Measurements from ENCODE around the gene DCST2. TPM values are rescaled to one million over a fixed set of nuclear protein-coding genes. Genes with fewer than 3 reads are reported as not detected.

DCST2 gene
- total and polyA plus RNA-seq, 2 of the 8 experiments (the other 6 are each of a cell fraction or from before 2014, with no cell fraction given) = 0.43 to 2.1 TPM

DNA sequence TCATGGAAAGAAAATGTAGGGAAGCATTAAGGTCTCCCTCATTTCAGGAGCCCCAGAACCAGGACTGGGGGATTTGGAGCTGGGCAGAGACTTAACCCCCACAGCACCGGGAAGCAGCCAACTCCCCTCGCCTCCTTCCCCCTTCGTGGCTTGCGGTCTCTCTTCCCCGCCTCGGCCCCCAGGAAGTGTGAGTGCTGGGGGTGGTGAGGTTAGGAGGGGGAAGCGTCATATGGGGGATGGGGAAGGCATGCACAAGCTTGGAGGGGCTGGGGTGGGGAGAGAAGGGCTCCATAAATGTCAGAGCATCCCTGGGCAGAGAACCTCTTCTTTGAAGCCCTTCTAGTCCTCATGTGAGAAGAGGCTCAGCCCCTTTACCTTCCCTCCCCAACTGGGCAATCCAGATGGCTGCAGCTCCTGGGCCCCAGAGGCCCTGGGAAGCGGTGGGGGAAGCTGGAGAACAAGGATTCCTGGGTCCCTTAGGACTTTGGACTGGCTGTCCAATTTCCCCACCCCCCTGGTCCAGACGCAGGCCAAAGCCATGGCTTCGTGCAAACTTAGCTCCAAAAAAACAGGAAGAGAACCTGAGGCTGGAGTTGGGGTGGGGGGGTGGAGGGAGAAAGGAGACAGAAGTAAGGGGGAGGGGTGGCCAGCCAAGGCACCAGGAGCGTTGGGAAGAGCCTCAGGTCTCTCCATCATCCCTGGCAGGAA lies 23.2 kb downstream of the DCST2 start:
- Histone ChIP-seq H3K4ac (replicated peaks; ENCODE audit: insufficient read length, low read depth, low read length) (no peak overlapping the region), H3K23ac (ENCODE audit: insufficient read length) (no peak overlapping the region), H2BK12ac (ENCODE audit: low read depth, low read length) (0 out of 2 replicates have a peak overlapping the region, but pooled peaks have one; percentile 33), H2BK120ac (replicated peaks; ENCODE audit: low read depth, low read length) (no peak overlapping the region), H3K79me1 (ENCODE audit: low read depth, low read length) (peaks cover 20% of the 10 kb centered on the region), H3K4me3 (ENCODE audit: extremely low read depth in 1 of 4, insufficient read depth in 2 of 4, low read depth in 3 of 4, low read length in 4 of 4) (no peak overlapping the region), H4K91ac (replicated peaks; ENCODE audit: insufficient read length, low read length) (no peak overlapping the region), H2BK20ac (ENCODE audit: low read length) (no peak overlapping the region), H3K27me3 (replicated peaks in 1 of 4; ENCODE audit: control insufficient read depth in 3 of 4, extremely low read depth in 1 of 4, insufficient read depth in 3 of 4, low read length in 3 of 4) (no peaks in the 10 kb centered on the region), H3K4me2 (ENCODE audit: insufficient read depth in 1 of 2, low read depth in 2 of 2, low read length in 2 of 2) (no peak overlapping the region), H3K9ac (replicated peaks in 1 of 4; ENCODE audit: extremely low read depth in 1 of 4, low read depth in 3 of 4, low read length in 3 of 4) (no peak overlapping the region), H3K4me1 (replicated peaks in 1 of 4; ENCODE audit: control insufficient read depth in 3 of 4, insufficient read depth in 4 of 4, low read length in 3 of 4) (peaks cover 8 to 52% (median 34%) of the 10 kb centered on the region in 4 experiments), H4K20me1 (replicated peaks in 1 of 2; ENCODE audit: control insufficient read depth in 1 of 2, insufficient read depth in 2 of 2, low read length in 2 of 2) (peaks cover 0 to 15% of the 10 kb centered on the region in 2 experiments), H3K36me3 (ENCODE audit: control insufficient read depth in 2 of 4, insufficient read depth in 4 of 4, low read length in 3 of 4) (peaks cover 0 to 13% (median 8%) of the 10 kb centered on the region in 4 experiments; a peak in 5 of 8 replicates), H2BK15ac (ENCODE audit: low read length) (no peak overlapping the region), H3K79me2 (ENCODE audit: control insufficient read depth in 1 of 2, insufficient read depth in 2 of 2, low read length in 2 of 2) (peaks cover 0 to 45% of the 10 kb centered on the region in 2 experiments; a peak in 3 of 4 replicates), H2AFZ (ENCODE audit: low read length) (no peak overlapping the region), H3K23me2 (ENCODE audit: low read depth, low read length) (no peaks in the 10 kb centered on the region; the same call in 1 of the 2 replicates), H3K9me3 (ENCODE audit: insufficient read depth in 2 of 2, low read depth in 1 of 2, low read length in 1 of 2) (no peaks in the 10 kb centered on the region), H3K27ac (ENCODE audit: low read depth, low read length) (0 out of 2 replicates have a peak overlapping the region, but pooled peaks have one; percentile 30), H3K18ac (ENCODE audit: extremely low read depth, low read length) (no peak overlapping the region), H4K5ac (ENCODE audit: insufficient read length, low read depth, low read length) (no peak overlapping the region), H2BK5ac (ENCODE audit: low read depth, low read length) (no peak overlapping the region), H2AK5ac (ENCODE audit: low read depth, low read length) (no peak overlapping the region; the same call in 1 of the 2 replicates), H3K14ac (ENCODE audit: insufficient read length) (no peak overlapping the region), H3K56ac (replicated peaks; ENCODE audit: insufficient read length, low read depth, low read length) (no peak overlapping the region), H4K8ac (ENCODE audit: extremely low read depth, insufficient read depth, low read length) (no peak overlapping the region)
- TF ChIP-seq GTF2F1 (IDR thresholded peaks at IDR 0.05; ENCODE audit: borderline replicate concordance, low read depth, low read length) = no peak
- TF ChIP-seq EP300 (IDR thresholded peaks at IDR 0.05; ENCODE audit: borderline replicate concordance in 1 of 2, low read depth in 2 of 2, low read length in 2 of 2) = no peak
- no peak for TF ChIP-seq RAD21 (IDR thresholded peaks at IDR 0.05 in 1 of 2, conservative IDR thresholded peaks at IDR 0.05 in 1 of 2; ENCODE audit: low read depth in 2 of 2, low read length in 2 of 2)
- TF ChIP-seq ZNF274 (IDR thresholded peaks at IDR 0.05; ENCODE audit: borderline replicate concordance, extremely low read depth, low read length) = no peak
- no peak for TF ChIP-seq CTBP2 (IDR thresholded peaks at IDR 0.05; ENCODE audit: borderline replicate concordance, insufficient read depth, insufficient read length, low read length)
- TF ChIP-seq KDM4A (IDR thresholded peaks at IDR 0.05; ENCODE audit: low read depth, low read length, severe bottlenecking) = no peak
- TF ChIP-seq TBP (IDR thresholded peaks at IDR 0.05; ENCODE audit: low read depth, low read length) = no peak
- no peak for TF ChIP-seq NRF1 (IDR thresholded peaks at IDR 0.05; ENCODE audit: low read depth, low read length)
- DNase-seq (ENCODE audit: low read depth in 1 of 2, low spot score in 2 of 2) = no peak
- ChIA-PET CTCF (ENCODE audit: partially characterized antibody) (interaction anchor here (0.6 to 18.6 kb wide), 5 partner anchors 12 to 1262 kb away, joined by 3 to 354 read pairs (median 3); partner anchors contain the start of genes ADAM15, LENEP and ZBTB7B), POLR2A (ENCODE audit: partially characterized antibody) (interaction anchor here (0.7 to 14.8 kb wide), 5 partner anchors 5 to 399 kb away, joined by 3 to 128 read pairs (median 29); partner anchors contain the start of genes CKS1B, FLAD1, LENEP and SHC1)
- FAIRE-seq = no peak
- 76% methylated on average over 7 of the region's 11 CpGs; no CpG with 5 or more reads in 1 of the 2 experiments for WGBS, 2 experiments (ENCODE audit: extremely low coverage in 1 of 2, insufficient coverage in 1 of 2, insufficient read length in 1 of 2, insufficient replicate concordance in 2 of 2, low coverage in 1 of 2, low lambda C conversion rate in 2 of 2, missing lambda C conversion rate in 1 of 2)

All from H1 (cell line).